Measurements from ENCODE around the gene CCL2.

The CCL2 gene

GRCh38 chr17:34257986-34258326, 2.9 kb downstream of the CCL2 start:
- no peak overlapping the region for H3K4me3 ChIP-seq (ENCODE audit: low read depth in 1 of 2, low read length in 2 of 2)
- H3K27ac ChIP-seq (ENCODE audit: low read depth, low read length), result no peak overlapping the region
- H3K27me3 ChIP-seq (ENCODE audit: control insufficient read depth in 1 of 2, insufficient read depth in 2 of 2, low read length in 2 of 2), result no peaks in the 10 kb centered on the region
- H3K9ac ChIP-seq (ENCODE audit: low read depth in 1 of 2, low read length in 2 of 2), result no peak overlapping the region
- H3K9me3 ChIP-seq (ENCODE audit: control insufficient read depth in 1 of 2, low read length in 2 of 2), result no peaks in the 10 kb centered on the region
- H3K4me1 ChIP-seq (ENCODE audit: control insufficient read depth in 1 of 2, insufficient read depth in 2 of 2, low read length in 2 of 2), result peaks cover 9 to 22% of the 10 kb centered on the region in 2 donors
- no peaks in the 10 kb centered on the region for H3K36me3 ChIP-seq (ENCODE audit: control insufficient read depth in 1 of 2, insufficient read depth in 2 of 2, low read length in 2 of 2)

DNA sequence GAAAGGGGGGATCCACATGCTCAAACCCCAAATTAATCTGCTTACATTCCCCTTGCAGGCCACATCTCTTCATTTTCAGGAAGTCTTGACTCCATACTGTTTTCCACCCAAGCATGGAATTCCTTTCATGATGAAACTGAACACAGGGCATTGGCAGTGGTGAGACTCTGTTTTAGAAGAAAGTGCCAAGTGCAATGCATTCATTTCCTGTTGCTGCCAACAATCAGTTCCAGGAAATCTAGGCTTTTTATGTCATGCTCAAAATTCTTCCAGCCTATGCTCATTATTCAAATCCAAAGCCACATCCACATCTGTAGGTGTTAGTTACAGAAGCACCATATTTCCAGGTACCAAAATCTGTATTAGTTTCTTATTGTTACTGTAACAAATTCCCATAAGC, 4.1 kb downstream of the CCL2 start:
- Histone ChIP-seq H3K36me3 (ENCODE audit: control insufficient read depth in 1 of 2, insufficient read depth in 2 of 2, low read length in 2 of 2) (no peaks in the 10 kb centered on the region), H3K9ac (ENCODE audit: low read depth in 1 of 2, low read length in 2 of 2) (no peak overlapping the region), H3K27me3 (ENCODE audit: control insufficient read depth in 1 of 2, insufficient read depth in 2 of 2, low read length in 2 of 2) (no peaks in the 10 kb centered on the region), H3K4me1 (ENCODE audit: control insufficient read depth in 1 of 2, insufficient read depth in 2 of 2, low read length in 2 of 2) (peaks cover 0 to 10% of the 10 kb centered on the region in 2 donors), H3K9me3 (ENCODE audit: control insufficient read depth in 1 of 2, low read length in 2 of 2) (no peaks in the 10 kb centered on the region), H3K27ac (ENCODE audit: low read depth, low read length) (no peak overlapping the region), H3K4me3 (ENCODE audit: low read depth in 1 of 2, low read length in 2 of 2) (no peak overlapping the region)

- Histone ChIP-seq H3K36me3 (ENCODE audit: control insufficient read depth in 1 of 2, insufficient read depth in 2 of 2, low read length in 2 of 2) (no peaks in the 10 kb centered on the region), H3K4me3 (ENCODE audit: low read depth in 1 of 2, low read length in 2 of 2) (no peak overlapping the region), H3K27me3 (ENCODE audit: control insufficient read depth in 1 of 2, insufficient read depth in 2 of 2, low read length in 2 of 2) (no peaks in the 10 kb centered on the region), H3K9ac (ENCODE audit: low read depth in 1 of 2, low read length in 2 of 2) (no peak overlapping the region), H3K4me1 (ENCODE audit: control insufficient read depth in 1 of 2, insufficient read depth in 2 of 2, low read length in 2 of 2) (no peaks in the 10 kb centered on the region), H3K27ac (ENCODE audit: low read depth, low read length) (no peak overlapping the region), H3K9me3 (ENCODE audit: control insufficient read depth in 1 of 2, low read length in 2 of 2) (no peaks in the 10 kb centered on the region)
Observed at GRCh38 chr17:34260861-34261260, 5.8 kb downstream of the CCL2 start.

DNA sequence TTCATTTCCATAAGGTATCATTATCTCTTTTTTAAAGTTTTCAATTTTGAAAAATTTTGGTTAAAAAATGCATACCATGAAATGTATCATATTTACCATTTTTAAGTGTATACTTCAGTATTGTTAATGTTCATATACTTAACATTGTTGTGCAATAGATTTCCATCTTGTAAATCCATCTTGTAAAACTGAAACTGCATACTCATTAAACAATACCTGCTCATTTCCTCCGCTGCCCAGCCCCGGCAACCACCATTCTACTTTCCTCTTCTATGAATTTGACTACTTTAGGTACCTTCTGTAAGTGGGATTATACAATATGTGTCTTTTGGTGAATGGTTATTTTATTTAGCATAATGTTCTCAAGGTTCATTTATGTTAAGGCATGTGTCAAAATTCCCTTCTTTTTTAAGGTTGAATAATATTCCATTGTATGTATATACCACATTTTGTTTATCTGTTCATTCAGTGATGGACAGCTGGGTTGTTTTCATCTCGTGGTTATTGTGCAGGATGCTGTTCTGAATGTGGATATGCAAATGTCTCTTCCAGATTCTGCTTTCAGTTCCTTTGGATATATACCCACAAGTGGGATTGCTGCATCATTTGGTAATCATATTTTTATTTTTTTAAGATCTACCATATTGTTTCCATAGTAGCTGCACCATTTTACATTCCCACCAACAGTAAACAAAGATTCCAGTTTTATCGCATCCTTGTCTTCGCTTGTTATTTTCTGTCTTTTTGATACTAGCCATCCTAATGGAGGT, 6.7 kb downstream of the CCL2 start:
- no peaks in the 10 kb centered on the region for H3K36me3 ChIP-seq (ENCODE audit: control insufficient read depth in 1 of 2, insufficient read depth in 2 of 2, low read length in 2 of 2)
- no peaks in the 10 kb centered on the region for H3K27me3 ChIP-seq (ENCODE audit: control insufficient read depth in 1 of 2, insufficient read depth in 2 of 2, low read length in 2 of 2)
- no peak overlapping the region for H3K27ac ChIP-seq (ENCODE audit: low read depth, low read length)
- H3K4me1 ChIP-seq (ENCODE audit: control insufficient read depth in 1 of 2, insufficient read depth in 2 of 2, low read length in 2 of 2), result no peaks in the 10 kb centered on the region
- no peaks in the 10 kb centered on the region for H3K9me3 ChIP-seq (ENCODE audit: control insufficient read depth in 1 of 2, low read length in 2 of 2)
- H3K9ac ChIP-seq (ENCODE audit: low read depth in 1 of 2, low read length in 2 of 2), result no peak overlapping the region
- no peak overlapping the region for H3K4me3 ChIP-seq (ENCODE audit: low read depth in 1 of 2, low read length in 2 of 2)

DNA sequence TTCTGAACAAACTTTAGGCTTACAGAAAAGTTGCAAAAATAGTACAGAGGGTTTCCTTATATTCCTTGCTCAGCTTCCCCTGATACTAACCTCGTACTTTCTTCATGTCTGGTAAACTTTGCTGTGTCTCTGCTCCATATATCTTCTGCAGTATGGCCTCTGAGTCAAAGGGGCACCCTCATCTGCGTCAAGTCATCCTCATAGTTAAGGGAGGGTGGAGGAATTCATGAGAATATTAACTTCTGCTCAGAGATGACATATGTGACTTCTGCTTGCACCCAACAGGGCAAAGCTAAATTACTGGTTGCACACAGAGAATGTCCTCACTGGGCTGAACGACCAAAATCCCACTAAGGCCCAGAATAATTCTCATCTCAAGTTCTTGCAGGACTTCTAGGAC, 10.6 kb downstream of the CCL2 start:
- Histone ChIP-seq H3K27me3 (ENCODE audit: control insufficient read depth in 1 of 2, insufficient read depth in 2 of 2, low read length in 2 of 2) (no peaks in the 10 kb centered on the region), H3K4me1 (ENCODE audit: control insufficient read depth in 1 of 2, insufficient read depth in 2 of 2, low read length in 2 of 2) (no peaks in the 10 kb centered on the region), H3K36me3 (ENCODE audit: control insufficient read depth in 1 of 2, insufficient read depth in 2 of 2, low read length in 2 of 2) (no peaks in the 10 kb centered on the region), H3K9ac (ENCODE audit: low read depth in 1 of 2, low read length in 2 of 2) (no peak overlapping the region), H3K4me3 (ENCODE audit: low read depth in 1 of 2, low read length in 2 of 2) (no peak overlapping the region), H3K27ac (ENCODE audit: low read depth, low read length) (no peak overlapping the region), H3K9me3 (ENCODE audit: control insufficient read depth in 1 of 2, low read length in 2 of 2) (no peaks in the 10 kb centered on the region)

GRCh38 chr17:34269969-34270368, 14.9 kb downstream of the CCL2 start, which contains the start of gene CCL7:
TSS of gene CCL7 (plus strand) at chr17:34270221. CDS start at chr17:34270291, 70 bp downstream.
- Histone ChIP-seq H3K9ac (ENCODE audit: low read depth in 1 of 2, low read length in 2 of 2) (no peak within 1 kb of the TSS), H3K4me1 (ENCODE audit: control insufficient read depth in 1 of 2, insufficient read depth in 2 of 2, low read length in 2 of 2) (no peaks in the 10 kb centered on the region), H3K27ac (ENCODE audit: low read depth, low read length) (no peak within 1 kb of the TSS), H3K4me3 (ENCODE audit: low read depth in 1 of 2, low read length in 2 of 2) (no peak within 1 kb of the TSS), H3K36me3 (ENCODE audit: control insufficient read depth in 1 of 2, insufficient read depth in 2 of 2, low read length in 2 of 2) (no peaks in the 10 kb centered on the region), H3K27me3 (ENCODE audit: control insufficient read depth in 1 of 2, insufficient read depth in 2 of 2, low read length in 2 of 2) (no peaks in the 10 kb centered on the region), H3K9me3 (ENCODE audit: control insufficient read depth in 1 of 2, low read length in 2 of 2) (no peaks in the 10 kb centered on the region)

- H3K27me3 ChIP-seq (ENCODE audit: control insufficient read depth in 1 of 2, insufficient read depth in 2 of 2, low read length in 2 of 2), result no peaks in the 10 kb centered on the region
- no peaks in the 10 kb centered on the region for H3K9me3 ChIP-seq (ENCODE audit: control insufficient read depth in 1 of 2, low read length in 2 of 2)
- H3K4me1 ChIP-seq (ENCODE audit: control insufficient read depth in 1 of 2, insufficient read depth in 2 of 2, low read length in 2 of 2), result no peaks in the 10 kb centered on the region
- no peak overlapping the region for H3K4me3 ChIP-seq (ENCODE audit: low read depth in 1 of 2, low read length in 2 of 2)
- H3K9ac ChIP-seq (ENCODE audit: low read depth in 1 of 2, low read length in 2 of 2), result no peak overlapping the region
- no peak overlapping the region for H3K27ac ChIP-seq (ENCODE audit: low read depth, low read length)
- H3K36me3 ChIP-seq (ENCODE audit: control insufficient read depth in 1 of 2, insufficient read depth in 2 of 2, low read length in 2 of 2), result no peaks in the 10 kb centered on the region
Observed at GRCh38 chr17:34275881-34276280, 20.8 kb downstream of the CCL2 start.

- Histone ChIP-seq H3K27me3 (ENCODE audit: control insufficient read depth in 1 of 2, insufficient read depth in 2 of 2, low read length in 2 of 2) (no peaks in the 10 kb centered on the region), H3K27ac (ENCODE audit: low read depth, low read length) (no peak overlapping the region), H3K4me3 (ENCODE audit: low read depth in 1 of 2, low read length in 2 of 2) (no peak overlapping the region), H3K4me1 (ENCODE audit: control insufficient read depth in 1 of 2, insufficient read depth in 2 of 2, low read length in 2 of 2) (no peaks in the 10 kb centered on the region), H3K36me3 (ENCODE audit: control insufficient read depth in 1 of 2, insufficient read depth in 2 of 2, low read length in 2 of 2) (no peaks in the 10 kb centered on the region), H3K9ac (ENCODE audit: low read depth in 1 of 2, low read length in 2 of 2) (no peak overlapping the region), H3K9me3 (ENCODE audit: control insufficient read depth in 1 of 2, low read length in 2 of 2) (no peaks in the 10 kb centered on the region)
Observed at GRCh38 chr17:34276826-34277225, 21.7 kb downstream of the CCL2 start.

DNA sequence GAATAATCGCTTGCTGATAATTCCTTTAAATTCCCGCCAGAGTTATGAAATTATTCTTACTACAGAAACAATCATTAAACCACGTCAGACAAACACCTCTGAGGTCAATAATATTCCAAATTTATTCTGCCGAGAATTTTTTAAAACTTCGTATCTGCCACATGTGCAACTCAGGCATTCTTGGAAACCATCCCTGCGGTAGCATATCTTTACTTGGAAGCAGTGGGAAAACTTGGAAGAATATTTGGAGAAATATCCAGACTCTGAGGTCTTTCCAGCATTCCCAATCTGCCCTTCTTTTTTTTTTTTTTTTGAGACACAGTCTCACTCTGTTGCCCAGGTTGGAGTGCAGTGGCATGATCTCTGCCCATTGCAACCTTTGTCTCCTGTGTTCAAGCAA, 28.5 kb downstream of the CCL2 start:
- Histone ChIP-seq H3K27me3 (ENCODE audit: control insufficient read depth in 1 of 2, insufficient read depth in 2 of 2, low read length in 2 of 2) (no peaks in the 10 kb centered on the region), H3K27ac (ENCODE audit: low read depth, low read length) (no peak overlapping the region), H3K4me3 (ENCODE audit: low read depth in 1 of 2, low read length in 2 of 2) (no peak overlapping the region), H3K36me3 (ENCODE audit: control insufficient read depth in 1 of 2, insufficient read depth in 2 of 2, low read length in 2 of 2) (no peaks in the 10 kb centered on the region), H3K4me1 (ENCODE audit: control insufficient read depth in 1 of 2, insufficient read depth in 2 of 2, low read length in 2 of 2) (no peaks in the 10 kb centered on the region), H3K9me3 (ENCODE audit: control insufficient read depth in 1 of 2, low read length in 2 of 2) (no peaks in the 10 kb centered on the region), H3K9ac (ENCODE audit: low read depth in 1 of 2, low read length in 2 of 2) (no peak overlapping the region)

DNA sequence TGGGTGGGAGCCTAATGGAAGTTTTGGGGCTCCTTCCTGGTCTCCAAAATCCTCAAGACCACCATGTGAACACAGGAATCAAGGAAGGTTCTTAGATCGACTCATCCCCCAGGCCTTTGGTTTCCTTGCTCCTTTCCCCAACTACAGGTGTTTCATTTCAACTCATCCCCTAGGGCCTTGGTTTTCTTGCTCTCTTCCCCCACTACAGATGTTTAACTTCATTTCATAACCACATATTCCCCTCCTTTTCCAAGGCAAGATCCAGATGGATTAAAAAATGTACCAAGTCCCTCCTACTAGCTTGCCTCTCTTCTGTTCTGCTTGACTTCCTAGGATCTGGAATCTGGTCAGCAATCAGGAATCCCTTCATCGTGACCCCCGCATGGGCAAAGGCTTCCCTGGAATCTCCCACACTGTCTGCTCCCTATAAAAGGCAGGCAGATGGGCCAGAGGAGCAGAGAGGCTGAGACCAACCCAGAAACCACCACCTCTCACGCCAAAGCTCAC, 30.3 kb downstream of the CCL2 start, which contains the start of gene CCL11:
CCL11 (plus strand) TSS at position 457 of the 507 bp plus-strand sequence. CDS start 67 bp downstream, outside the sequence.
- no peaks in the 10 kb centered on the region for H3K27me3 ChIP-seq (ENCODE audit: control insufficient read depth in 1 of 2, insufficient read depth in 2 of 2, low read length in 2 of 2)
- no peak within 1 kb of the TSS for H3K9ac ChIP-seq (ENCODE audit: low read depth in 1 of 2, low read length in 2 of 2)
- H3K27ac ChIP-seq (ENCODE audit: low read depth, low read length), result no peak within 1 kb of the TSS
- H3K9me3 ChIP-seq (ENCODE audit: control insufficient read depth in 1 of 2, low read length in 2 of 2), result no peaks in the 10 kb centered on the region
- H3K36me3 ChIP-seq (ENCODE audit: control insufficient read depth in 1 of 2, insufficient read depth in 2 of 2, low read length in 2 of 2), result no peaks in the 10 kb centered on the region
- H3K4me3 ChIP-seq (ENCODE audit: low read depth in 1 of 2, low read length in 2 of 2), result peak within 1 kb of the TSS; percentile 10 to 34
- H3K4me1 ChIP-seq (ENCODE audit: control insufficient read depth in 1 of 2, insufficient read depth in 2 of 2, low read length in 2 of 2), result no peaks in the 10 kb centered on the region
